HepG2 (cell line): ENCODE results near the gene ZDHHC14. TPM values are rescaled to one million over a fixed set of nuclear protein-coding genes. Genes with fewer than 3 reads are reported as not detected.

Experiments
- ATAC-seq: fragments of 200-7000 bp; cut with Tn5 transposase; 3 replicates; pipeline ENCODE4 v1.9.1; 2020; ENCODE audit warnings: mild to moderate bottlenecking, moderate library complexity
- Bru-seq: library from RNA; stranded (reverse); fragments of 400-500 nt; gene quantifications from one replicate; lab custom pipeline; 2021; lab: Mats Ljungman, UMichigan
- BruChase-seq, 2 experiments: library from RNA; stranded (reverse); fragments of 400-500 nt; gene quantifications; one replicate each; lab custom pipeline; 2021; lab: Mats Ljungman, UMichigan
- BruUV-seq: library from RNA; stranded (reverse); fragments of 400-500 nt; replicated peaks from 2 replicates; lab custom pipeline; 2021; lab: Mats Ljungman, UMichigan
- CTCF ChIA-PET: fragments of 300-600 bp; formaldehyde crosslinking; extraction: SDS; loops from one replicate; lab custom pipeline; 2021; ENCODE audit warnings: low total read pairs, inconsistent platforms, low intra/inter-chr PET ratio; lab: Yijun Ruan, JAX
- POLR2A ChIA-PET: fragments of 350-600 bp; sonication (Branson Sonifier 250); formaldehyde crosslinking; loops from one replicate; lab custom pipeline; 2020; ENCODE audit warnings: antibody characterized with exemption, inconsistent platforms; lab: Yijun Ruan, JAX
- DNase-seq: peaks from one replicate; pipeline ENCODE4 v3.0.0-alpha.2; 2015; ENCODE audit warnings: low spot score
- FAIRE-seq: peaks from 3 replicates; lab custom pipeline; 2011; peaks lifted over from hg19 to GRCh38; lab: Jason Lieb, UNC
- H2AFZ ChIP-seq: one replicate; pipeline ENCODE4 v1.6.1; 2011; ENCODE audit warnings: low read length, inconsistent platforms
- H3K27ac ChIP-seq: fragments of 300-600 bp; 3 replicates; pipeline ENCODE4 v1.8.0; 2011; ENCODE audit warnings: mixed run types, mild to moderate bottlenecking, mixed read lengths, low read length, inconsistent platforms; ENCODE audit not compliant: insufficient read depth; ENCODE audit errors: extremely low read length
- H3K27me3 ChIP-seq, 2 experiments: fragments of 200-600 bp in 1 of 2; 2 replicates in 1 of 2; 3 replicates in 1 of 2; pipeline versions ENCODE4 v1.6.0 to v1.8.0; 2011; ENCODE audit warnings: low read length in 2 of 2, mild to moderate bottlenecking in 2 of 2, moderate library complexity in 2 of 2, inconsistent platforms in 1 of 2; ENCODE audit not compliant: insufficient read depth in 2 of 2, control insufficient read depth in 1 of 2
- H3K36me3 ChIP-seq, 2 experiments: fragments of 200-600 bp in 1 of 2; replicated peaks in 1 of 2; 2 replicates in 1 of 2; 3 replicates in 1 of 2; pipeline versions ENCODE4 v1.5.1 to v1.8.0; 2011; ENCODE audit warnings: low read length in 2 of 2, inconsistent platforms in 1 of 2; ENCODE audit not compliant: insufficient read depth in 2 of 2, control insufficient read depth in 1 of 2
- H3K4me1 ChIP-seq: 2 replicates; pipeline ENCODE4 v1.5.1; 2012; ENCODE audit warnings: low read length, inconsistent platforms; ENCODE audit not compliant: insufficient read depth
- H3K4me2 ChIP-seq: 2 replicates; pipeline ENCODE4 v1.6.0; 2011; ENCODE audit warnings: low read depth, low read length, inconsistent platforms
- H3K4me3 ChIP-seq, 3 experiments: fragments of 200-600 bp in 1 of 3; sonication (generic), shearing (Covaris generic) in 1 of 3; replicated peaks in 1 of 3; 2 replicates each; pipeline ENCODE4 v1.5.1; 2011 to 2016; ENCODE audit warnings: low read length in 3 of 3, inconsistent platforms in 2 of 3, low read depth in 2 of 3, mild to moderate bottlenecking in 2 of 3, control low read depth in 1 of 3, mixed read lengths in 1 of 3; ENCODE audit not compliant: insufficient read depth in 1 of 3
- H3K79me2 ChIP-seq: one replicate; pipeline ENCODE4 v1.6.1; 2011; ENCODE audit warnings: low read length, inconsistent platforms; ENCODE audit not compliant: insufficient read depth
- H3K9ac ChIP-seq: 2 replicates; pipeline ENCODE4 v1.6.0; 2011; ENCODE audit warnings: mild to moderate bottlenecking, low read depth, low read length, inconsistent platforms; ENCODE audit not compliant: insufficient read depth
- H3K9me3 ChIP-seq: 2 replicates; pipeline ENCODE4 v1.5.1; 2012; ENCODE audit warnings: mild to moderate bottlenecking, low read length
- H4K20me1 ChIP-seq: 2 replicates; pipeline ENCODE4 v1.6.0; 2011; ENCODE audit warnings: inconsistent platforms, mild to moderate bottlenecking, low read length, moderate library complexity; ENCODE audit not compliant: insufficient read depth
- ARNT ChIP-seq: fragments of 450-650 bp; IDR thresholded peaks from 2 replicates; pipeline ENCODE4 v1.6.1; 2017
- BORCS8-MEF2B ChIP-seq: sonication (generic); formaldehyde crosslinking; IDR thresholded peaks from 2 replicates; pipeline ENCODE4 v1.8.0; 2022; ENCODE audit warnings: mild to moderate bottlenecking, missing genetic modification reagents
- MED8 ChIP-seq: sonication (generic); formaldehyde crosslinking; IDR thresholded peaks from 2 replicates; pipeline ENCODE4 v1.8.1; 2023; ENCODE audit warnings: mild to moderate bottlenecking, missing genetic modification reagents; ENCODE audit not compliant: insufficient replicate concordance
- SATB2 ChIP-seq: sonication (generic); formaldehyde crosslinking; IDR thresholded peaks from 2 replicates; pipeline ENCODE4 v1.5.0; 2020; ENCODE audit warnings: missing genetic modification reagents
- TOE1 ChIP-seq: sonication (generic); formaldehyde crosslinking; IDR thresholded peaks from 2 replicates; pipeline ENCODE4 v1.4.0; 2020; ENCODE audit warnings: mild to moderate bottlenecking, missing genetic modification reagents
- ZNF329 ChIP-seq: sonication (generic); formaldehyde crosslinking; IDR thresholded peaks from 2 replicates; pipeline ENCODE4 v1.9.0; 2021; ENCODE audit warnings: low read depth, mild to moderate bottlenecking, missing genetic modification reagents
- ZNF343 ChIP-seq: sonication (generic); formaldehyde crosslinking; IDR thresholded peaks from 2 replicates; pipeline ENCODE4 v1.4.0; 2020; ENCODE audit warnings: mild to moderate bottlenecking, missing genetic modification reagents
- ZNF350 ChIP-seq: sonication (generic); formaldehyde crosslinking; IDR thresholded peaks from 2 replicates; pipeline ENCODE4 v1.4.0; 2020; ENCODE audit warnings: mild to moderate bottlenecking, low read depth, missing genetic modification reagents, borderline replicate concordance
- ZNF775 ChIP-seq: sonication (generic); formaldehyde crosslinking; IDR thresholded peaks from 2 replicates; pipeline ENCODE4 v1.4.0; 2020; ENCODE audit warnings: missing genetic modification reagents, mild to moderate bottlenecking, moderate library complexity, borderline replicate concordance
- WGBS: methylation state at CpG from one replicate; pipeline ENCODE4 v1.1.6; 2017; ENCODE audit warnings: low lambda C conversion rate; 5-methylcytosine and 5-hydroxymethylcytosine counted together
- in situ Hi-C: cut with HindIII; loops from 2 replicates; pipeline ENCODE4 v1.10.0; 2017; ENCODE audit warnings: low pct_unique_long_range_greater_than_20kb; ENCODE audit not compliant: extremely low pct_ligation_motif_present
- intact Hi-C: fragments of 100-400 bp; cut with micrococcal nuclease; formaldehyde crosslinking; loops from one replicate; pipeline ENCODE4 v1.10.0; 2022; ENCODE audit not compliant: unreplicated experiment
- long read RNA-seq, 2 experiments: library from RNA in 1 of 2; library from polyadenylated mRNA in 1 of 2; stranded (forward) in 1 of 2; unstranded in 1 of 2; transcript quantifications; one replicate each; pipeline ENCODE4 v2.0.0, GENCODE V29; 2019 to 2022
- polyA minus RNA-seq, 3 experiments: library from RNA; depleted of rRNA, polyadenylated mRNA; stranded (reverse); fragments of >200 nt; gene quantifications; 2 replicates each; pipeline ENCODE4 v1.2.3, GENCODE V29; 2011; ENCODE audit warnings: low replicate concordance in 1 of 3
- polyA plus RNA-seq, 8 experiments: library from polyadenylated mRNA; depleted of rRNA in 3 of 8; stranded (reverse) in 7 of 8; unstranded in 1 of 8; fragments of >200 nt; fragmentation: Illumina TruSeq in 4 of 8; extraction: Trizol in 4 of 8; gene quantifications; 2 replicates each; pipeline versions ENCODE4 v1.2.1 to v1.2.3, GENCODE V29; 2011 to 2016; ENCODE audit warnings: low read depth in 4 of 8, missing spikeins in 1 of 8, mixed read lengths in 1 of 8; ENCODE audit not compliant: insufficient read depth in 1 of 8
- total RNA-seq, 5 experiments: library from RNA; depleted of rRNA; stranded (reverse); fragments of >200 nt; fragmentation: Illumina TruSeq; extraction: Trizol; gene quantifications; 2 replicates each; pipeline ENCODE4 v1.2.3, GENCODE V29; 2016; ENCODE audit warnings: low read depth in 1 of 5
- TF ChIP-seq, protein P1 (sequence below): sonication (generic); formaldehyde crosslinking; IDR thresholded peaks from 2 replicates; pipeline ENCODE4 v1.8.0; 2022; ENCODE audit warnings: mild to moderate bottlenecking, missing genetic modification reagents, moderate library complexity
- TF ChIP-seq, protein P2 (sequence below): sonication (generic); formaldehyde crosslinking; IDR thresholded peaks from 2 replicates; pipeline ENCODE4 v1.5.0; 2020; ENCODE audit warnings: missing genetic modification reagents

ZDHHC14 gene
- total RNA-seq (2016; rRNA removed; fragmentation: Illumina TruSeq; extraction: Trizol) (2.4 and 3.7 TPM in 2 replicates), polyA plus RNA-seq (2011; rRNA removed) (9.5 and 9.8 TPM in 2 replicates), polyA minus RNA-seq (2011; rRNA and poly(A)+ RNA removed; ENCODE audit: low replicate concordance) (4.3 and 12.2 TPM in 2 replicates), Bru-seq, nascent RNA (percentile 51 among the genes with signal in this experiment), BruChase-seq, experiment 1, labeled RNA remaining after a 6-hour chase (percentile 51 among the genes with signal in this experiment), BruChase-seq, experiment 2, labeled RNA remaining after a 2-hour chase (percentile 58 among the genes with signal in this experiment)
- total RNA-seq (2016; cell fraction: cytosol; rRNA removed; fragmentation: Illumina TruSeq; extraction: Trizol; ENCODE audit: low read depth) = 0.71 and 1.2 TPM in 2 replicates
- 2.5 and 4.2 TPM in 2 replicates for total RNA-seq (2016; cell fraction: insoluble cytoplasmic fraction; rRNA removed; fragmentation: Illumina TruSeq; extraction: Trizol)
- total RNA-seq (2016; cell fraction: membrane; rRNA removed; fragmentation: Illumina TruSeq; extraction: Trizol) = 2.2 and 2.8 TPM in 2 replicates
- total RNA-seq (2016; cell fraction: nucleus; rRNA removed; fragmentation: Illumina TruSeq; extraction: Trizol) = 2.8 and 5.7 TPM in 2 replicates
- 8.8 and 10.7 TPM in 2 replicates for polyA plus RNA-seq (2011; cell fraction: cytosol; rRNA removed)
- 13.1 TPM in 2 replicates for polyA plus RNA-seq (2011; cell fraction: nucleus; rRNA removed)
- 8.9 and 17.1 TPM in 2 replicates for polyA plus RNA-seq (2012)
- 1.00 and 1.1 TPM in 2 replicates for polyA plus RNA-seq (2016; cell fraction: cytosol; fragmentation: Illumina TruSeq; extraction: Trizol; ENCODE audit: low read depth)
- 4.4 and 5.2 TPM in 2 replicates for polyA plus RNA-seq (2016; cell fraction: insoluble cytoplasmic fraction; fragmentation: Illumina TruSeq; extraction: Trizol; ENCODE audit: low read depth)
- polyA plus RNA-seq (2016; cell fraction: membrane; fragmentation: Illumina TruSeq; extraction: Trizol; ENCODE audit: low read depth) = 2.5 and 3.0 TPM in 2 replicates
- polyA plus RNA-seq (2016; cell fraction: nucleus; fragmentation: Illumina TruSeq; extraction: Trizol; ENCODE audit: insufficient read depth, low read depth) = 9.7 and 10.1 TPM in 2 replicates
- polyA minus RNA-seq (2011; cell fraction: cytosol; rRNA and poly(A)+ RNA removed) = 6.2 and 7.4 TPM in 2 replicates
- 13.1 and 17.1 TPM in 2 replicates for polyA minus RNA-seq (2011; cell fraction: nucleus; rRNA and poly(A)+ RNA removed)
- long read RNA-seq, experiment 1, partial matches to known transcripts = 2 of 8 reads
- long read RNA-seq, experiment 1, other reads (novel, unspliced or antisense) = 6 of 8 reads
- long read RNA-seq, experiment 2, full-length matches to known transcripts = 5 of 39 reads
- long read RNA-seq, experiment 2, partial matches to known transcripts = 5 of 39 reads
- long read RNA-seq, experiment 2, other reads (novel, unspliced or antisense) = 29 of 39 reads

DNA sequence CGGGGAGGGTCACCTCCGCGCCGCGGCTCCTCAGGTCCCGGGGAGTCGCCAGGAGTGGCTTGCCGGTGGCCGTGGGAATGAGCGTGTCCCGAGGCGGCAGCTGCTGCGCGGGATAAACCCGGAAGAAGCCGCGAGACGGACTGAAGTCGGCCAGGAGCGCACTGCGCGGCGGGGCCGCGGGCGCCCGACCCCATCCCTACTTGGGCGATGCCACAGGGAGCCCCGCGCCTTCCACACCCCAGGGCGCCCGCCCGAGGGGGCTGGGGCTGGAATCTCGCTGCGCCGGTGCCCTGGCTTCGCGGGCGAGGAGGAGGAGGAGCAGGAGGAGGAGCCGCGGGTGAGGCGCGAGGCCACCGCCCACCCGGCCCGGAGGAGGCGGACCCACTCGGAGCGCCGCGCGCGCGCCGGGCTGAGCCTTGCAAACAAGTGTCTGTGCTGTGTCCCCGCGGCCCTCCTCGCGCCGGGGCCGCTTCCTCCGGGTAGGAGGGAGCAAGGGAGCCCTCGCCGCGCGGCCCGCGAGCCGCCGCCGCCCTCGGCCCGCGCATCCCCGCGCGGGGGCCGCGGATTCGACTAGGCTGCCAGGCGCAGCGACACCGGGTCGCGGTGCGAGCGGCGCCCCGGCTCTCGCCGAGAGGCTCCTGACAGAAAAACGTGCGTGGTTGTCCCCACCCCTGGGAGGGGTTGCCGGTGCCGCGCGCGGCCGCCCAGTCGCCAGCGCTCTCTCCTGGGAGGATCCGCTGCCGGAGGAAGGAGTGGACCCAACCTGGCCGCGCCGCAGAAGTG is at the start of gene ZDHHC14:
TSS of gene ZDHHC14 (plus strand) at position 412 of the 783 bp plus-strand sequence.
- peaks cover 17% of the 10 kb centered on the region for H3K79me2 ChIP-seq
- no peak within 1 kb of the TSS for H2AFZ ChIP-seq
- 4% methylated on average over 4 of the region's 106 CpGs for WGBS
- no peaks in the 10 kb centered on the region for H3K9me3 ChIP-seq
- BruUV-seq = no TSS peak
- intact Hi-C loops = loop anchor here (1.0 to 5.0 kb wide), 5 partner anchors 51 to 286 kb away; no protein-coding TSS in a partner anchor
- ChIA-PET POLR2A (interaction anchor here (1.0 to 3.7 kb wide), 7 partner anchors 54 to 158 kb away, joined by 3 to 35 read pairs (median 6); partner anchors contain the start of gene TMEM242), CTCF (interaction anchor here (1.5 kb wide), 1 partner anchor 65 kb away, joined by 5 read pairs; no protein-coding TSS in a partner anchor)
- FAIRE-seq = no peak
- peak within 1 kb of the TSS; percentile 56 for H3K27ac ChIP-seq
- peak within 1 kb of the TSS; percentile 77 for H3K9ac ChIP-seq
- peaks cover 50% of the 10 kb centered on the region for H3K4me1 ChIP-seq
- peak within 1 kb of the TSS; percentile 95 for H3K4me2 ChIP-seq
- peaks cover 4% of the 10 kb centered on the region; the same call in 1 of the 2 replicates for H4K20me1 ChIP-seq
- in situ Hi-C loops = no loop called here
- peak; percentile 80 for ATAC-seq
- H3K4me3 ChIP-seq = peak within 1 kb of the TSS; percentile 91 to 95 (median 92)
- no peaks in the 10 kb centered on the region for H3K36me3 ChIP-seq
- H3K27me3 ChIP-seq = no peaks in the 10 kb centered on the region; a peak in 1 of 5 replicates
- DNase-seq = peak; percentile 66
- TF ChIP-seq, protein P1, sequence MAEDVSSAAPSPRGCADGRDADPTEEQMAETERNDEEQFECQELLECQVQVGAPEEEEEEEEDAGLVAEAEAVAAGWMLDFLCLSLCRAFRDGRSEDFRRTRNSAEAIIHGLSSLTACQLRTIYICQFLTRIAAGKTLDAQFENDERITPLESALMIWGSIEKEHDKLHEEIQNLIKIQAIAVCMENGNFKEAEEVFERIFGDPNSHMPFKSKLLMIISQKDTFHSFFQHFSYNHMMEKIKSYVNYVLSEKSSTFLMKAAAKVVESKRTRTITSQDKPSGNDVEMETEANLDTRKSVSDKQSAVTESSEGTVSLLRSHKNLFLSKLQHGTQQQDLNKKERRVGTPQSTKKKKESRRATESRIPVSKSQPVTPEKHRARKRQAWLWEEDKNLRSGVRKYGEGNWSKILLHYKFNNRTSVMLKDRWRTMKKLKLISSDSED = no peak
- TF ChIP-seq ZNF343 (CRISPR knock-in tag) = no peak
- 0 out of 2 replicates have a peak, but pooled peaks have one; percentile 3 for TF ChIP-seq SATB2 (CRISPR knock-in tag)
- peak; percentile 35; the same call in 1 of the 2 replicates for TF ChIP-seq ZNF329 (CRISPR knock-in tag)
- TF ChIP-seq ZNF775 (CRISPR knock-in tag) = no peak
- peak; percentile 17 for TF ChIP-seq MED8 (CRISPR knock-in tag)
- no peak for TF ChIP-seq ARNT
- peak; percentile 63; the same call in 1 of the 2 replicates for TF ChIP-seq ZNF350 (CRISPR knock-in tag)
- TF ChIP-seq, protein P2, sequence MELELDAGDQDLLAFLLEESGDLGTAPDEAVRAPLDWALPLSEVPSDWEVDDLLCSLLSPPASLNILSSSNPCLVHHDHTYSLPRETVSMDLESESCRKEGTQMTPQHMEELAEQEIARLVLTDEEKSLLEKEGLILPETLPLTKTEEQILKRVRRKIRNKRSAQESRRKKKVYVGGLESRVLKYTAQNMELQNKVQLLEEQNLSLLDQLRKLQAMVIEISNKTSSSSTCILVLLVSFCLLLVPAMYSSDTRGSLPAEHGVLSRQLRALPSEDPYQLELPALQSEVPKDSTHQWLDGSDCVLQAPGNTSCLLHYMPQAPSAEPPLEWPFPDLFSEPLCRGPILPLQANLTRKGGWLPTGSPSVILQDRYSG (CRISPR knock-in tag) = peak; percentile 10; the same call in 1 of the 2 replicates
- TF ChIP-seq BORCS8-MEF2B (CRISPR knock-in tag) = 0 out of 2 replicates have a peak, but pooled peaks have one; percentile 46
- no peak for TF ChIP-seq TOE1 (CRISPR knock-in tag)
